Neural cell (in vitro differentiated cells): Measurements from ENCODE around the gene CRABP2.

Experiments
- EP300 ChIP-seq: fragments of 450-650 bp; conservative IDR thresholded peaks from 2 replicates; pipeline ENCODE4 v1.6.1; 2014; ENCODE audit warnings: antibody characterized with exemption, mild to moderate bottlenecking, moderate library complexity; ENCODE audit not compliant: poor library complexity, severe bottlenecking
- EZH2 ChIP-seq: fragments of 200-600, 300-800 bp; shearing (Covaris generic), sonication (generic); IDR thresholded peaks from 2 replicates; pipeline ENCODE4 v1.6.1; 2014; ENCODE audit warnings: antibody characterized with exemption, low read length, borderline replicate concordance, mild to moderate bottlenecking; ENCODE audit not compliant: insufficient read depth, poor library complexity, severe bottlenecking
- MXI1 ChIP-seq: fragments of 450-650 bp; conservative IDR thresholded peaks from 2 replicates; pipeline ENCODE4 v1.6.1; 2014; ENCODE audit warnings: antibody characterized with exemption, mild to moderate bottlenecking; ENCODE audit not compliant: poor library complexity, severe bottlenecking
- POLR2AphosphoS5 ChIP-seq: IDR thresholded peaks from 2 replicates; pipeline ENCODE4 v1.6.1; 2012
- RAD21 ChIP-seq: fragments of 450-650 bp; conservative IDR thresholded peaks from 2 replicates; pipeline ENCODE4 v1.6.1; 2014; ENCODE audit warnings: antibody characterized with exemption, mild to moderate bottlenecking, moderate library complexity
- SMC3 ChIP-seq: fragments of 450-650 bp; conservative IDR thresholded peaks from 2 replicates; pipeline ENCODE4 v1.6.1; 2014; ENCODE audit warnings: antibody characterized with exemption, mild to moderate bottlenecking, moderate library complexity; ENCODE audit not compliant: poor library complexity
- TAF1 ChIP-seq: IDR thresholded peaks from 2 replicates; pipeline ENCODE4 v1.6.1; 2012; ENCODE audit warnings: low read depth
- TF ChIP-seq, protein P1 (sequence below): fragments of 450-650 bp; IDR thresholded peaks from 2 replicates; pipeline ENCODE4 v1.5.1; 2014; ENCODE audit warnings: antibody characterized with exemption, mild to moderate bottlenecking, moderate library complexity; ENCODE audit not compliant: poor library complexity, severe bottlenecking
- TF ChIP-seq, protein P2 (sequence below): IDR thresholded peaks from 2 replicates; pipeline ENCODE4 v1.6.1; 2012; ENCODE audit warnings: borderline replicate concordance

DNA sequence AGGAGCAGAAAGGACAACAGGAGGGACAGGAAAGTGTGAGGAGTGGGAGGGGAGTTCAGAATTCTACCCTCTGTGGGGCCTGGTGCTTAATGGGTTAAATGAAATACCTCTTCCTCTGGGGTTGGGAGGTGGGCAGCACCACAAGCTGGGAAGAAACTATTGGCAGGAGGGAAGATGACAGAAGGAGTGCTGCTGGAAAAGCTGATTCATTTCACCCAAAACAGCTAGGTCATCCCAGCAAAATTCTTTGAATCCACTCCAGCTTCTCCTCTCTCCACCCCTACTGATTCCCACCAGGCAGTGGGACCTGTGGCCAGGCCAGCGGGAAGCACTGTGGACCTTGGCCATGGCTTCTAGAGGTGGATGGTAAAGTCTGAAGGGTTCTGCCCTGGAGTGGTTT, 50.7 kb downstream of the CRABP2 start:
- TF ChIP-seq EZH2 (no peak), POLR2AphosphoS5 (no peak), RAD21 (no peak), TAF1 (no peak), EP300 (no peak), MXI1 (no peak), SMC3 (no peak)
- TF ChIP-seq, protein P1, sequence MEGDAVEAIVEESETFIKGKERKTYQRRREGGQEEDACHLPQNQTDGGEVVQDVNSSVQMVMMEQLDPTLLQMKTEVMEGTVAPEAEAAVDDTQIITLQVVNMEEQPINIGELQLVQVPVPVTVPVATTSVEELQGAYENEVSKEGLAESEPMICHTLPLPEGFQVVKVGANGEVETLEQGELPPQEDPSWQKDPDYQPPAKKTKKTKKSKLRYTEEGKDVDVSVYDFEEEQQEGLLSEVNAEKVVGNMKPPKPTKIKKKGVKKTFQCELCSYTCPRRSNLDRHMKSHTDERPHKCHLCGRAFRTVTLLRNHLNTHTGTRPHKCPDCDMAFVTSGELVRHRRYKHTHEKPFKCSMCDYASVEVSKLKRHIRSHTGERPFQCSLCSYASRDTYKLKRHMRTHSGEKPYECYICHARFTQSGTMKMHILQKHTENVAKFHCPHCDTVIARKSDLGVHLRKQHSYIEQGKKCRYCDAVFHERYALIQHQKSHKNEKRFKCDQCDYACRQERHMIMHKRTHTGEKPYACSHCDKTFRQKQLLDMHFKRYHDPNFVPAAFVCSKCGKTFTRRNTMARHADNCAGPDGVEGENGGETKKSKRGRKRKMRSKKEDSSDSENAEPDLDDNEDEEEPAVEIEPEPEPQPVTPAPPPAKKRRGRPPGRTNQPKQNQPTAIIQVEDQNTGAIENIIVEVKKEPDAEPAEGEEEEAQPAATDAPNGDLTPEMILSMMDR: no peak
- TF ChIP-seq, protein P2, sequence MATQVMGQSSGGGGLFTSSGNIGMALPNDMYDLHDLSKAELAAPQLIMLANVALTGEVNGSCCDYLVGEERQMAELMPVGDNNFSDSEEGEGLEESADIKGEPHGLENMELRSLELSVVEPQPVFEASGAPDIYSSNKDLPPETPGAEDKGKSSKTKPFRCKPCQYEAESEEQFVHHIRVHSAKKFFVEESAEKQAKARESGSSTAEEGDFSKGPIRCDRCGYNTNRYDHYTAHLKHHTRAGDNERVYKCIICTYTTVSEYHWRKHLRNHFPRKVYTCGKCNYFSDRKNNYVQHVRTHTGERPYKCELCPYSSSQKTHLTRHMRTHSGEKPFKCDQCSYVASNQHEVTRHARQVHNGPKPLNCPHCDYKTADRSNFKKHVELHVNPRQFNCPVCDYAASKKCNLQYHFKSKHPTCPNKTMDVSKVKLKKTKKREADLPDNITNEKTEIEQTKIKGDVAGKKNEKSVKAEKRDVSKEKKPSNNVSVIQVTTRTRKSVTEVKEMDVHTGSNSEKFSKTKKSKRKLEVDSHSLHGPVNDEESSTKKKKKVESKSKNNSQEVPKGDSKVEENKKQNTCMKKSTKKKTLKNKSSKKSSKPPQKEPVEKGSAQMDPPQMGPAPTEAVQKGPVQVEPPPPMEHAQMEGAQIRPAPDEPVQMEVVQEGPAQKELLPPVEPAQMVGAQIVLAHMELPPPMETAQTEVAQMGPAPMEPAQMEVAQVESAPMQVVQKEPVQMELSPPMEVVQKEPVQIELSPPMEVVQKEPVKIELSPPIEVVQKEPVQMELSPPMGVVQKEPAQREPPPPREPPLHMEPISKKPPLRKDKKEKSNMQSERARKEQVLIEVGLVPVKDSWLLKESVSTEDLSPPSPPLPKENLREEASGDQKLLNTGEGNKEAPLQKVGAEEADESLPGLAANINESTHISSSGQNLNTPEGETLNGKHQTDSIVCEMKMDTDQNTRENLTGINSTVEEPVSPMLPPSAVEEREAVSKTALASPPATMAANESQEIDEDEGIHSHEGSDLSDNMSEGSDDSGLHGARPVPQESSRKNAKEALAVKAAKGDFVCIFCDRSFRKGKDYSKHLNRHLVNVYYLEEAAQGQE: no peak
